T-helper 1 cell treated with Interleukin-12 subunit alpha and Interleukin-12 subunit beta and Interleukin-4 antibody, amounts not matched to agents 30 μg/mL and 1 μg/mL, for 36 hours (primary cell): ENCODE data around the gene RPS17.
"Not testable (repeated sequence)": the region's sequence is repeated elsewhere in the genome, so short reads cannot be mapped to it uniquely, and the experiment has no call there.

Experiments
- H3K27ac Mint-ChIP-seq: one replicate; pipeline ENCODE4 v1.8.0; 2021; ENCODE audit warnings: mild to moderate bottlenecking, mixed read lengths
- H3K27me3 Mint-ChIP-seq: one replicate; pipeline ENCODE4 v1.8.0; 2021; ENCODE audit warnings: low read depth, mixed read lengths
- H3K36me3 Mint-ChIP-seq: one replicate; pipeline ENCODE4 v1.8.0; 2021; ENCODE audit warnings: low read depth, mixed read lengths
- H3K4me1 Mint-ChIP-seq: one replicate; pipeline ENCODE4 v1.8.0; 2021; ENCODE audit warnings: low read depth, mixed read lengths
- H3K4me3 Mint-ChIP-seq: one replicate; pipeline ENCODE4 v1.8.0; 2021; ENCODE audit warnings: mild to moderate bottlenecking, moderate library complexity, mixed read lengths
- H3K9me3 Mint-ChIP-seq: one replicate; pipeline ENCODE4 v1.8.0; 2021; ENCODE audit warnings: mixed read lengths

Gene RPS17

DNA sequence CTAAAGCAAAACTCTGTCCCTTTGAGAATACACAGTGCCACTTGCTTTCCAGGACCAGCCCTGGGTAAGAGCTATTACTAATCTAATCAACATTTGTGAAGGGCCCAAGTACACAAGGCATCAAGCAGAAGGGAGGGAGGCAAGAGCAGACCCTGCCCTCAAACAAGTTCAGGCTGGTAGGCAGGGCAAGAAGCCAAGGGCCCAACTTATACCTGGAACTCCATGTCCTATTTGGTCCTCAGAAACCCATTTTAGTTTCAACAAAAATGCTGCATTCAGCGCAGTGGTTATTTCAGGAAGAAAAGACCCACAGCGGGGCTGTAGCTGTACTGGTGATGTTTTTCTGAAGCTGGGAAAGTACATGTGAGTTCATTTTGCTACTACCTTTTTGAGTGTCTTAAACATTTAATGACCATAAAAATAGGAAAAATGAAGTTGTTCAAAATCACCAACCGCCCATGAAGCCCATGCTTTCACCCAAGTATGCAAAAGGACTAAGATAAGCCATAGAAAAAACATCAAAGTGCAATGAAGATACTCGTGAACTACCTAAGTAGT, 2.8 kb downstream of the RPS17 start:
- H3K36me3 Mint-ChIP-seq, result peaks cover 52% of the 10 kb centered on the region
- H3K27me3 Mint-ChIP-seq, result no peaks in the 10 kb centered on the region
- H3K4me1 Mint-ChIP-seq, result peaks cover 26% of the 10 kb centered on the region
- H3K4me3 Mint-ChIP-seq, result peak overlapping the region; percentile 70
- H3K27ac Mint-ChIP-seq, result peak overlapping the region; percentile 78
- H3K9me3 Mint-ChIP-seq, result no peaks in the 10 kb centered on the region

DNA sequence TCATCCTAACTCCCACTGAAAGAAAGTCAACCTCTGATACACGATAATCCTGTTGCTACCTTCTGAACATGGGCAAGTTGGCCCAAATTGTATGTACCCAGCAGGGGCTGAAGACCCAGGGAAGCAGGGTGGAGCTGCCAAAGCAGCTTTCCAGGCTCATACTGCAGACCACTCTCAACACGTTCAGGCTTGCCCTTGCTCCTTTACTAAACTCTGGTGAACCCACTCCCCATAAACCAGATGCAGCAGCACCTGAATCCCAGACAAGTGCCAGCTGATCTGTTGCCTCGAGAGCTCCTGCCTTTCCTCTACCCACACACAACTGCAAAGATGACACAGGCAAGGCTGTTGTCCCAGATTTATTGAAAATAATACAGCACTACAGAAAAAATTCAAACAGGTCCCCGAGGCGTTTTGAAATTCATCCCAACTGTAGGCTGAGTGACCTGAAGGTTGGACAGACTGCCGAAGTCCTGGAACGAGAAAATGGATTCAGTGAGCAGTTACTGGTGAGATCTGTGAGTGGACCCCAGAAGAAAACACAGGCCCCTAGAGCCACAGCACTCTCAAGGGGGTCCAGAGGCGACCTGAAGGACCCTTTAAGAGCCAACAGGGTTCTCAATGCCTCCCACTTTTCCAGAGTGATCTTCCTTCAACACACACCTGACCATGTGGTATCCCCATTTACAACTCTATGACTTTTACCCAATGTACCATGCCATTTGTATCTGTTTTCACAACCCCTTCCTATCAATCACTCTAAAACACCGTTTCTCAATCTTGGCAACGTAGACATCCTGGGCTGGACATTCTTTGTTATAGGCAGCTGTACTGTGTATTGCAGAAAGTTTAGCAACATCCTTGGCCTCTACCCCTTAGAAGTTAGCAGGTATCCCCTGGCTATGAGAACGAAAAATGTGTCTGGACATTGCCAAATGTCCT, 3.6 kb downstream of the RPS17 start:
- H3K9me3 Mint-ChIP-seq, result no peaks in the 10 kb centered on the region
- peak overlapping the region; percentile 70 for H3K4me3 Mint-ChIP-seq
- H3K36me3 Mint-ChIP-seq, result peaks cover 52% of the 10 kb centered on the region
- peak overlapping the region; percentile 78 for H3K27ac Mint-ChIP-seq
- H3K4me1 Mint-ChIP-seq, result peaks cover 26% of the 10 kb centered on the region
- H3K27me3 Mint-ChIP-seq, result no peaks in the 10 kb centered on the region

DNA sequence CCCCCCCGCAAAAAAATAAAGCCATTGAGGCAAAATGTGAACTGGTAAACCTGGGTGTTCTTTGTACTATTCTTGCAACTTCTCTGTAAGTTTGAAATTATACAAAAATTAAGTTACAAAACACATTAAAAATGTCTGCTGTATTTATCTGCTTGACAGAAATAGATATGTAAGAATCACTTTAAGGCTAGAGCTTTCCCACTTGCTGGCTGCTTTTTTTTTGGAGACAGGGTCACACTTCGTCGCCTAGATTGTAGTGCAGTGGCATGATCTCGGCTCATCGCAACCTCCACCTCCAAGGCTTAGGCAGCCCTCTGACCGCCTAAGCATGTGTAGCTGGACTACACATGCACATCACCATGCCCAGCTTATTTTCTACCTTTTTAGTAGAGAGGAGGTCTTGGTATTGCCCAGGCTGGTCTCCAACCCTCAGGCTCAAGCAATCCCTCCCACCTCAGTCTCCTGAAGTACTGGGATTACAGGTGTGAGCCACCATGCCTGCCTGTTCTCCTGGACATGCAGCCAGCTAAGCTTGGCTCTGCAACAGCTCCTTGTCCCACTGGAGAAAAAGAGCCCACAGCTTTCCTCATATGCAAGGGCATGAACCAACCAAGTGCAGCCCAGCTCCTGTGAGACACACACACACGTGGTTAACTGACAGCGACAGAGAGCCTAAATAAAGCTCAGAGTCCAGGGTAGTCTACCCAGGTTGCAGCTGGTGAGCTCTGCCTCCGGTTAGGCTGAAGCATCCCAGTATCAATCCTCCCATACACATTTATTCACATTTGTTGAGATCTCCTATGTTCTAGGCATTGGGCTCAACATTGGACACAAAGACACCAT, 4.5 kb downstream of the RPS17 start:
- no peaks in the 10 kb centered on the region for H3K9me3 Mint-ChIP-seq
- H3K27me3 Mint-ChIP-seq, result no peaks in the 10 kb centered on the region
- peaks cover 52% of the 10 kb centered on the region for H3K36me3 Mint-ChIP-seq
- no peak overlapping the region for H3K27ac Mint-ChIP-seq
- H3K4me1 Mint-ChIP-seq, result peaks cover 28% of the 10 kb centered on the region
- H3K4me3 Mint-ChIP-seq, result no peak overlapping the region

DNA sequence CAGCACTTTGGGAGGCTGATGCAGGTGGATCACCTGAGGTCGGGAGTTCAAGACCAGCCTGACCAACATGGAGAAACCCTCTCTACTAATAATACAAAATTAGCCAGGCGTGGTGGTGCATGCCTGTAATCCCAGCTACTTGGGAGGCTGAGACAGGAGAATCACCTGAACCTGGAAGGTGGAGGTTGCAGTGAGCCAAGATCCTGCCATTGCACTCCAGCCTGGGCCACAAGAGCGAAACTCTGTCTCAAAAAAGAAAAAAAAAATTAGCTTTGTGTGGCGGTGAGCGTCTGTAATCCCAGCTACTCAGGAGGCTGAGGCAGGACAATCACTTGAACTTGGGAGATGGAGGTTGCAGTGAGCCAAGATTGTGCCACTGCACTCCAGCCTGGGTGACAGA, 5.1 kb downstream of the RPS17 start:
- not testable (repeated sequence) for H3K27ac Mint-ChIP-seq, H3K9me3 Mint-ChIP-seq, H3K4me3 Mint-ChIP-seq, H3K27me3 Mint-ChIP-seq
- H3K4me1 Mint-ChIP-seq, result peaks cover 31% of the 10 kb centered on the region
- H3K36me3 Mint-ChIP-seq, result peaks cover 49% of the 10 kb centered on the region

DNA sequence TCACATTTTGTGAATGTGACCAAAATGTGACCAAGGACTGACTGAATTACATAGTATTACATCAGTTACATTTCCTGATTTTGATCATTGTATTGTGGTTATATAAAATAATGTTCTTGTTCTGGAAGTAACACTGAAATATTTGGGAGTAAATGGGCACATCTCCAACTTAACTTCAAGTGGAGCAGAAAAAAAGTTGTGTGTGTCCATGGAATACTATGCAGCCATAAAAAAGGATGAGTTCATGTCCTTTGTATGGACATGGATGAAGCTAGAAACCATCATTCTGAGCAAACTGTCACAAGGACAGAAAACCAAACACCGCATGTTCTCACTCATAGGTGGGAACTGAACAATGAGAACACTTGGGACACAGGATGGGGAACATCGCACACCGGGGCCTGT, 5.8 kb downstream of the RPS17 start:
- H3K9me3 Mint-ChIP-seq, H3K4me3 Mint-ChIP-seq, H3K27me3 Mint-ChIP-seq, H3K27ac Mint-ChIP-seq: not testable (repeated sequence)
- Mint-ChIP-seq H3K4me1 (peaks cover 31% of the 10 kb centered on the region), H3K36me3 (peaks cover 45% of the 10 kb centered on the region)

DNA sequence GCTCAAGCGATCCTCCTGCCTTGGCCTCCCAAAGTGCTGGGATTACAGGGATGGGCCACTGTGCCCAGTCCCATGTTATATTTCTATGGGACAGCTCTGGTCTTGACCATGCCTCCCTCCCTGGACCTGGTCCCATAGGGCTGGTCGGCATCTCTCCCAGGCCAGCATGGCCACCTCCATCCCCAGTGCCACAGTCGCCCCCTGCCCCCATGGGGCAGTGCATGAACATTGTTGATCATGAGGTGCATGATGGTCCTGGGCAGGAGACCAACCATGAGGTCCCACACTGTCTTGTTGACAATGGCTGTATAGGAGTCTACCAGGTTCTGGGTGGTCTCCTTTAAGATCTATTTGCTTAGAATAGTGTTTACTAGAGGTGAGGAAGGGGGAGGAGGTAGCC, 6.5 kb downstream of the RPS17 start:
- Mint-ChIP-seq H3K4me3 (no peak overlapping the region), H3K36me3 (peaks cover 39% of the 10 kb centered on the region)

DNA sequence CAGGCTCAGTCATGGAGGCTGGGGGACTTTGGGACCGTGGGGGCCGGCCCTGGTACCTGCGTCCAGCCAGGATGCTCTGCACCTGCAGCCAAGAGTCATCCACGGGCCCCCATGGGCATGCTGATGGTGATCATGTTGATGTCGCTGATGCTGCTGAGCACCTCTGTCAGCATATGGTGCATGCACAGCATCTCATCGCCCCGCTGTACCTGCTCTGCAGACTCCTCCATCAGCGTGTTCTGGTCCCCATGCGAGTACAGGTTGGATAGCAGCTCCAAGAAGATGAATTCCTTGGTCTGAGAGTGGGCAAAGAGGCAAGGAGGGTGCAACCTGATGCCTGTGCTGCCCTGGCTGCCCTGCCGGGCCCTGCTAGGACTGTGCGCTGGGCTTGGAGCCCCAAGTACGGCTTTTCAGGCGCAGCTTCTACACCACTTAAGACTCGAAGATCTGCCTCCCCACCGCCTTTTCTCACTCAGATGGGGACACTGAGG, 7.2 kb downstream of the RPS17 start:
- Mint-ChIP-seq H3K4me3 (no peak overlapping the region), H3K36me3 (peaks cover 31% of the 10 kb centered on the region), H3K9me3 (no peaks in the 10 kb centered on the region), H3K4me1 (peaks cover 17% of the 10 kb centered on the region), H3K27ac (no peak overlapping the region), H3K27me3 (no peaks in the 10 kb centered on the region)

More for the DNA sequence above, 6.5 kb downstream of the RPS17 start:
- H3K9me3 Mint-ChIP-seq, result no peaks in the 10 kb centered on the region
- H3K27ac Mint-ChIP-seq, result no peak overlapping the region
- peaks cover 25% of the 10 kb centered on the region for H3K4me1 Mint-ChIP-seq
- no peaks in the 10 kb centered on the region for H3K27me3 Mint-ChIP-seq

DNA sequence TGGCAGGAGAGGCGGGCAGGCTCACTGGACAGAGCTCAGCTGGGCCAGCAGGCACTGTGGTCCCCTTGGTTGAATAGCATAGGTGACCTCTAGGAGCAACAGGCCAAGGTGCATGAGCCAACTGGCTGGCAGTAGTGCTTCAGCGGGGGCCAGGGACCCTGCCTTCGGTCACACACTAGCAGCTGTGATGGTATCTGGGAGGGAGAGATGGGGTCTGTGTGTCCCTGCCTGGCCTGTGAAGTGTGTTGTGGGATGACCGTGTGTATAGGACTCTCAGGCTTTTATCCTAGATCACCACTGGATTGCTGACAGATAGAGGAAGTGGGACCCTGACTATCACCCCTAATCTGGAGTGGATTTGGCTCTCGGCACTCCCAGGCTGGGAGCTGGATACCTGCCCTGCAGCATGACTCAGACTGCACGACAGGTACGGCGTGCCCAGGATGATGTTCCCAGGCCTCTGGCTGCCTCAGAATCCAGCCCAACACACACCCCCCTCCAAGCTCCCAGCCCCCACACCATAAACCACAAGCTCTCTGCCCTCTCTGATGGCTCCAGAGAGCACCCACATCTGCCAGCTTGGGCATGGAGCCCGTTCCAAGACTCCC, 7.8 kb downstream of the RPS17 start:
- H3K9me3 Mint-ChIP-seq, result no peaks in the 10 kb centered on the region
- no peak overlapping the region for H3K4me3 Mint-ChIP-seq
- H3K36me3 Mint-ChIP-seq, result peaks cover 26% of the 10 kb centered on the region
- H3K27me3 Mint-ChIP-seq, result no peaks in the 10 kb centered on the region
- peaks cover 12% of the 10 kb centered on the region for H3K4me1 Mint-ChIP-seq
- H3K27ac Mint-ChIP-seq, result no peak overlapping the region

DNA sequence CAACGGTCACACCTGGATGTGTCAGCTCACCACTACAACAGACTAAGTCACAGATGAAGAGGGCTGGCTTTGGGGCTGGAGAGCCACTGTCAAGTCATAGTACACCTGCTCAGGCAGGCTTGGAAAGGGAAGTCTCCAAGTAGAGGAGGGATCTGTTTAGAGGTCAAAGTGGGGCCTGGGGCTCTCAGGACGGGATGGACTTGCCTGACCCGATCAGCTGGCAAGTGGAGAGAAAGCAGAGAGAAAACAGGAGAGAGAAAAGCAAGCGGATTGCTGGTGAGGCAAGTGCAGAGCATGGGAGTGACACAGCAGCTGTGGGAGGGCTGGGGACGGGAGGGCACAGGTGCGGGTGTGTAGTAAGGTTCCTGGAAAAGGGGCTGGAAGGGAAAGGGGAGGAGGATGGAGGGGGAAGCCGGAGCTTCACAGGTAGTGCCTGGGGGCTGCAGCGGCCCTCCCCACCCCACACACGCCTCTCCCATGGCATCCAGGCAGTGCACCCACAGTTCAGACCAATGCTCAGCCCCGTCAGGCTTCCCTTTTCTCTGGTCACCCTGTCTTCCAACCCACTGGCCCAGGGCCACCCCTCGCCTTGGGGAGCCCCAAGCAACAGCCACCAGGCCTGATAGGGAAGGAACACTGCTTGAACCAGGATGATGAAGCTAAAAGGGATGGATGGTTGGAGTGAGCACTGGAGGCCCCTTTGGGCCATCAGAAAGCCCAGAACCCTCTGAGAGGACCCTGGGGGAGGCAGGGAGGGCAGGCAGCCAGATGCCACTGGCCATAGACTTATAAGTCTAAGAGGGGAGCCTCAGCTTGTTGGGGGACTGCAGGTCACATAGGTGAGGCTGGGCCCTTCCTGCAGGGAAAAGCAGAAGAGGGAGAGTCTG, 8.5 kb downstream of the RPS17 start:
- Mint-ChIP-seq H3K36me3 (peaks cover 20% of the 10 kb centered on the region), H3K4me1 (peaks cover 6% of the 10 kb centered on the region), H3K27ac (peak overlapping the region; percentile 46), H3K9me3 (no peaks in the 10 kb centered on the region), H3K4me3 (no peak overlapping the region), H3K27me3 (peaks cover 4% of the 10 kb centered on the region)

DNA sequence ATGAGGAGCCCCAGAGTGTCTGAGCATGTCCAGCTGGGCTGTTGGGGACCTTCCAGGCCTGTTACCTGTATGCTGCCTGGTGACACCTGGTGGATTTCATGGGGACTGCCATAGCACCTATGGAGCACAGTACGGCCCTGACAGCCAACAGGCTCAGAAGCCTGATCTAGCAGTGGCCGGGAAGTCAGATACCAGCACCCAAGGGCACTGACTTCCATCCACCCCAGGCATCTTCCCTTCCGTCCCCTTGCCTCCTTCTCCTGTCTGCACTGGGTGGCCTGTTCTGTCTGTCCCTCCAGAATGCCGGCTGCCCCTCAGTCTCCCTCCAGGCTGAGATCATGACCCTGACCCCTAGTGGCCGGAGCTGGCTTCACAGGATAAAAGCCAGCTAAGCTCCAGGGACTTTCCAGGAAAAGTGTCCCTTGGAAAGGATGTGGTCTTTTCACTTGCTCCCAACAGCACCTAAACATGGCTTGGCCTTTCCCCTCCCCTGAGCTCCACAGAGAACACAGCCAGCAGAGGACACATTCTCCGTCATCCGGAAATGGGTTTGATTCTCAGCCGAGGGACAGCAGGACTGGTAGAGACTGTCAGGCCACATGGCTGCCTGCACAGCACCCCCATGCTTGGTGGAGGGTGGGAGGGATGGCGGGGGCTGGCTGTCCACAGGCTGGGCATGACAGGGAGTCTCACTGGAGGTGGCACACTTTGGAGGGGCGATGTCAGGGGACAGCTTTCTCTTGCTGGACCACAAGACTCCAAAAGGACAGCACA, 9.5 kb downstream of the RPS17 start:
- H3K4me3 Mint-ChIP-seq, result peak overlapping the region; percentile 32
- H3K9me3 Mint-ChIP-seq, result no peaks in the 10 kb centered on the region
- H3K27me3 Mint-ChIP-seq, result peaks cover 4% of the 10 kb centered on the region
- H3K36me3 Mint-ChIP-seq, result peaks cover 14% of the 10 kb centered on the region
- H3K27ac Mint-ChIP-seq, result peak overlapping the region; percentile 46
- H3K4me1 Mint-ChIP-seq, result peaks cover 6% of the 10 kb centered on the region

DNA sequence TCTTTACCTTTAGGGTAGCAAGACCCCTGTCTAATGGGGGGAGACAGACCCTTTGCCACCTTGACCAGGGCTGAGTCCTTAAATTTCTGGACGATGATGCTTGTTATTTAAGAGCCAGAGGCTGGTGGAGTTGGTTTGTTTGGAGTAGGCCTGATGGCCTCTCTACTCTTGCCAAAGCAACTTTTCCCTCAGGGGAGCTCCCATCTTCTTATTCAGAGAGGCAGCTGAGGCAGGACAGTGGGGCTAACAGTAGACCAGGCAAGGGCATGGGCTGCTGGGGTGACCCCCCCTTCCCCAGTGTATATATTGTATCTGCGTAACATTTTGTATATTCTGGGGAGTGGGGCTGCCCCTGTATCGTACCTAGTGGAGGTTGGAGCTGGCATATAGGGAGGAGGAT, 10.3 kb downstream of the RPS17 start:
- peaks cover 4% of the 10 kb centered on the region for H3K27me3 Mint-ChIP-seq
- H3K36me3 Mint-ChIP-seq, result peaks cover 10% of the 10 kb centered on the region
- H3K9me3 Mint-ChIP-seq, result no peaks in the 10 kb centered on the region
- no peak overlapping the region for H3K4me3 Mint-ChIP-seq
- H3K4me1 Mint-ChIP-seq, result peaks cover 6% of the 10 kb centered on the region
- H3K27ac Mint-ChIP-seq, result no peak overlapping the region

DNA sequence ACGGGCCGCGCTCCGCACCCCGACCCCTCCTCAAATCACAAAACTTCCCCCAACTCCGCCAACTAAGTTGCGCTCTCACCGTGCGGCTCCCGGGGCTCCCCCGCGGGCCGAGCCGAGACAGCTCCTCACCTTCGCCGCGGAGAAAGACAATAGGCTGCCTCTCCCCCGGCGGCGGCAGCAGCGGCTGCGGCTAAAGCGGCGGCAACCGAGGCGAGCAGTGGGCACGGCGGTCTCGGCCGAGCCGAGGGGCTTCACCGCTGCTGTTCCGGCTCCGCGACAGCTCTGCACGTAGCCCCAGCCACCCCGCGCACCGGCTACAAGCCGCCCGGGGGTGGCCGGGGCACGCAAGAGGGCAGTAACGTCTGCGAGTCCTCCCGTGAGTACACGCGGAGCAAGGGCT, 26.7 kb downstream of the RPS17 start:
- not testable (repeated sequence) for H3K4me1 Mint-ChIP-seq, H3K27me3 Mint-ChIP-seq, H3K9me3 Mint-ChIP-seq, H3K27ac Mint-ChIP-seq, H3K4me3 Mint-ChIP-seq, H3K36me3 Mint-ChIP-seq

DNA sequence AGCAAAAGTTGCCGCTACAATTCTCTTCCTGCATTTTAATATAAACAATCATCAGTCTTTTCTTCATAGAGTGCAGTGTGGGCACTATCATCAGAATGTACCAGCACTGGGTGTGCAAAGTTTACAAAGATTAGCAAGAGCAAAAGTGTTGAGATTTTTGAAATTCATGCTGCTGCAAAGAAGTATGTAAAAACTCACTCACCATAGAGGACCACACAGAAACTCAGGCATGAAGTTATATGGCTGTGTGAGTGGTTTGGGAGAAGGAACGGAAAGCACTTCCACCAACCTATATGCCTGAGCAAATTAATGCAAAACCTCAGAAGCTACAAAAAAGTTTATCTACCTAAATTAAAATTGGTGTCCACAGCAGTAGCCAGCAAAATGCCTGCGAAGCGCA, 32.6 kb downstream of the RPS17 start:
- H3K27me3 Mint-ChIP-seq, H3K9me3 Mint-ChIP-seq, H3K4me3 Mint-ChIP-seq, H3K4me1 Mint-ChIP-seq, H3K36me3 Mint-ChIP-seq, H3K27ac Mint-ChIP-seq: not testable (repeated sequence)
